Activated T-cell treated with anti-CD3 and anti-CD28 coated beads, Interleukin-2, amount 50 U/mL, for 24 hours (primary cell): ENCODE data around the gene NUP62.
A peak's percentile ranks its signal among the peaks of the same experiment; 100 is the strongest.

Experiments
- DNase-seq: peaks from one replicate; pipeline ENCODE4 v3.0.0-alpha.2; 2020
- H3K27ac Mint-ChIP-seq: 2 replicates; pipeline ENCODE4 v1.8.0; 2020; ENCODE audit warnings: mild to moderate bottlenecking, mixed read lengths
- H3K27me3 Mint-ChIP-seq: 2 replicates; pipeline ENCODE4 v1.8.0; 2020; ENCODE audit warnings: mixed read lengths
- H3K36me3 Mint-ChIP-seq: 2 replicates; pipeline ENCODE4 v1.8.0; 2020; ENCODE audit warnings: low read depth, mixed read lengths
- H3K4me1 Mint-ChIP-seq: 2 replicates; pipeline ENCODE4 v1.8.0; 2020; ENCODE audit warnings: low read depth, mixed read lengths
- H3K4me3 Mint-ChIP-seq: 2 replicates; pipeline ENCODE4 v1.8.0; 2020; ENCODE audit warnings: mild to moderate bottlenecking, moderate library complexity, mixed read lengths
- H3K9me3 Mint-ChIP-seq: 2 replicates; pipeline ENCODE4 v1.8.0; 2020; ENCODE audit warnings: mixed read lengths

NUP62 gene

GRCh38 chr19:49908480-49909420, 20.6 kb downstream of the NUP62 start:
- Mint-ChIP-seq H3K27ac (peak overlapping the region; percentile 44), H3K9me3 (no peaks in the 10 kb centered on the region), H3K4me3 (no peak overlapping the region), H3K4me1 (peaks cover 65% of the 10 kb centered on the region), H3K36me3 (peaks cover 84% of the 10 kb centered on the region), H3K27me3 (no peaks in the 10 kb centered on the region)
- DNase-seq: no peak

GRCh38 chr19:49907745-49908446, 21.4 kb downstream of the NUP62 start:
- DNase-seq: no peak
- Mint-ChIP-seq H3K27ac (peak overlapping the region; percentile 44), H3K36me3 (peaks cover 75% of the 10 kb centered on the region), H3K4me1 (peaks cover 62% of the 10 kb centered on the region), H3K9me3 (no peaks in the 10 kb centered on the region), H3K4me3 (no peak overlapping the region), H3K27me3 (no peaks in the 10 kb centered on the region)

DNA sequence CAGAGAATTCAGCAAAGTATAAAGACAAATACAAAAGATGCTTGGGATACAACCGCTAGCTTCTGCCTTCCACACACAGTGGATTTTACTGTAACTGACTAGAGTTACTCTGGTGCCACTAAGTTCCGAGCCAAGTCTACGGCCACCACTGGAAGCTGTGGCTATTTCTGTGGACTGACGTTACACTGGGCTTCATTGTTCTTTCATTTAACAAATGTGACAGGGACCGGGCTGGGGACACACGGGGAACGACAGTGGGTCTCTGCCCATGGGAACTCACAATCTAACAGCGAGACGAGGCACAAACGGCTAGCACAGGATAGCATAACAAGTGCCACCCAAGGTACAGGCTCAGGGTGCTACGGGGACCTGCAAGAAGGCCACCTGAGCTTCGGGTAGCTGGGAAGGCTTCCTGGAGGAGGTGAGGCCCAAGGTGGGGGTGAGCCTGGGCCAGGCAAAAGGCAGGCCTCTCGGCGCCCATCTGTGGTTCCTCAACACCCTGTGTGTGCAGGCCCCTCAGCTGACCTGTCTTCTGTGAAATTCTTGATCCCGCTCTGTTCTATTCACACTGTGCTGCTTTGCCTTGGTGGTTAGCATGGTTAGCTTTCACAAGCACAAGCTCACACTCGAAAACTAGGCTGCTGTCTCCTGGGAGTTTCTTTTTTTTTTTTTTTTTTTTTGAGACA, 22.3 kb downstream of the NUP62 start:
- DNase-seq: no peak
- peaks cover 67% of the 10 kb centered on the region for H3K36me3 Mint-ChIP-seq
- no peak overlapping the region for H3K4me3 Mint-ChIP-seq
- H3K9me3 Mint-ChIP-seq: no peaks in the 10 kb centered on the region
- H3K27me3 Mint-ChIP-seq: no peaks in the 10 kb centered on the region
- H3K4me1 Mint-ChIP-seq: peaks cover 56% of the 10 kb centered on the region
- peak overlapping the region; percentile 29 for H3K27ac Mint-ChIP-seq

DNA sequence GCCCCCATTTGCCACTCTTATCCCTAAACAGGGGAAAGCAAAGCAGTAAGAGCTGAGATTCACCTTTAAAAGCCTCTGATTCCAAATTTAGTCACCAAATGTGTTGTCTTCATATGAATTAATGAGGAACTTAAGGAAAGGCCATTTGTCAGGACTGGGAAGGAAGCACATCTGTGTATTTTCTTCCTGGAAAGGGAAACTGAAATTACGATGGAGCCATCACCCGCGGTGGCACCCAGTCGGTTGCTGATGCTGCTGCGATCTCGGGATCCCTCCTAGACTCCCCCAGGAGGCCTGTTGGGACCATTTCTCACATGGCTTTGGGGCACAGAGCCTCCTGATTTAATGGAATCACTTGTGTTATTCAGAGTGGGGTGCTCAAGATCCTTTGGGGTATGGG, 25.2 kb downstream of the NUP62 start:
- no peak for DNase-seq
- Mint-ChIP-seq H3K27ac (peak overlapping the region; percentile 47), H3K36me3 (peaks cover 38% of the 10 kb centered on the region), H3K4me3 (no peak overlapping the region), H3K9me3 (no peaks in the 10 kb centered on the region), H3K27me3 (no peaks in the 10 kb centered on the region), H3K4me1 (peaks cover 43% of the 10 kb centered on the region)

DNA sequence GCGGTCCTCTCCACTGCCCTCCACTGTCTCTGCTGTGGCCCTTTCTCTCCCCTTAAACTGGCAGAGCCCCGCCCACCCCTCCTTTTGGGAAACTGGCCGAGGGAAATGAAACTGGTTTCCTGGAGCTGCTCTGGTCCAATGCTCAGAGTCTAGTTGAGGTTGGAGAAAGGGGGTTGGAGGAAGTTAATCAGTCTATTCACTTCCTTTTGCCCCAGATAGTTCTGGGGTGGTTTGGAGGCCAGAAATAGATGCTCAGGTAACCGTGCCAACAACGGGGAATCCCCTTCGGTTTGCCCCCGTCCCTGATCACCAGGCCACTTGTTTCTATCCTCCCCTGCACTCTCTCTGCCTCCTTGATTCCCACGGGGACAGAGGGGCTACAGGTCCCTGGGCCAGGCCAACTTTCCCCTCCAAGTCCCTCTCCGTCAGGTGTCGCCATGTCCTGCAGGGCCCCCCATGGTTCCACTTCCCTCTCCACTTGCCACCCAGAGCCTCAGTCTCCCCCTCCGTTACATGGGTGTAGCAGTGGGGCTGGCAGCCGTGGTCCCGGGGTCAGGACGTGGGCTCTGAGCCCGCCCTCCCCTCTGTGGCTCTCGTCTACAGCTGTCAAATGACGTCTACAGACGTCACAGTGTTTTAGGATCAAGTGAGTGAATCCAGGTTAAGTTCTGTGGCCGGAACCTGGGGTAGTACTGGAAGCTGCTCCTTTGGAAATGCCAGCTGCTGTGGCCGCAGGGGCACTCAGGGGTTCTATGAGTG, 32.3 kb downstream of the NUP62 start, which contains the start of gene IL4I1:
IL4I1 (minus strand) TSS at position 25 of the 759 bp plus-strand sequence. CDS start 727 bp downstream, outside the sequence.
- Mint-ChIP-seq H3K27me3 (no peaks in the 10 kb centered on the region), H3K36me3 (peaks cover 14% of the 10 kb centered on the region), H3K4me3 (peak within 1 kb of the TSS; percentile 80), H3K9me3 (no peaks in the 10 kb centered on the region), H3K4me1 (peaks cover 64% of the 10 kb centered on the region), H3K27ac (peak within 1 kb of the TSS; percentile 97)
- DNase-seq: peak; percentile 75

DNA sequence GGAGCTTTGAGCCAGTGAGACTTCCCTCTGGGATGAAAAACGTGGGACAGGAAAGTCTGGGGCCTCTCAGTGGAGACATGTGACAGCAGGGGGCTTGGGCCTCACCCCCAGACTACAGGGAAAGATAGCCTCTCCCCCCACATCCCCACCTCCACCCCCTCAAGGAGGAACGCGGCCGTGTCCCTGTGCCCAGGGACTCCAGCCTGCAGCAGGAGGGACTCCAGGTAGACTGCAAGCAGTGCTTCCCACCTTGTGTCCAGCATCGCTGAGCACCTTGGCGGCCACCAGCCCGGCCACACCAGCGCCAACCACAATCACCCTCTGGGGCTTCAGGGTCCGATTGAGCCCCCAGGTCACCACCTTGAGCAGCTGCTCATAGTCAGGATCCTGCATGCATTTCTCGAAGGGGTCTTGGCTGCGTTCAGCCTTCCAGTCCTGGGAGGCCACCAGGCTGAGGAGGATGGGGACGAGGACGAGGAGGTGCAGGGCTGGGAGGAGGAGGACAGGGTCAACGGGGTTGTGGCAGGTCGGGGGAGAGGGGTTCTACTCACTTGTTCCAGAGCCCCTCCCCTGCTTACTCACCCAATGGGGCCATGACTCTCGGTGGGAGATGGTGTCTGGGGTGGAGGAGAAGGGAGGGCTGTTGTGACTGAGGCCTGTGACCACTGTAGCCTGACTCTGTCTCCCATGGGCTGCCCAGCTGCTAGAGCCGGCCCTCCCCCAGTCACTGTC, 33.6 kb downstream of the NUP62 start:
- Mint-ChIP-seq H3K9me3 (no peaks in the 10 kb centered on the region), H3K27ac (peak overlapping the region; percentile 97), H3K4me3 (peak overlapping the region; percentile 80), H3K27me3 (no peaks in the 10 kb centered on the region), H3K4me1 (peaks cover 65% of the 10 kb centered on the region), H3K36me3 (peaks cover 19% of the 10 kb centered on the region)
- DNase-seq: no peak

DNA sequence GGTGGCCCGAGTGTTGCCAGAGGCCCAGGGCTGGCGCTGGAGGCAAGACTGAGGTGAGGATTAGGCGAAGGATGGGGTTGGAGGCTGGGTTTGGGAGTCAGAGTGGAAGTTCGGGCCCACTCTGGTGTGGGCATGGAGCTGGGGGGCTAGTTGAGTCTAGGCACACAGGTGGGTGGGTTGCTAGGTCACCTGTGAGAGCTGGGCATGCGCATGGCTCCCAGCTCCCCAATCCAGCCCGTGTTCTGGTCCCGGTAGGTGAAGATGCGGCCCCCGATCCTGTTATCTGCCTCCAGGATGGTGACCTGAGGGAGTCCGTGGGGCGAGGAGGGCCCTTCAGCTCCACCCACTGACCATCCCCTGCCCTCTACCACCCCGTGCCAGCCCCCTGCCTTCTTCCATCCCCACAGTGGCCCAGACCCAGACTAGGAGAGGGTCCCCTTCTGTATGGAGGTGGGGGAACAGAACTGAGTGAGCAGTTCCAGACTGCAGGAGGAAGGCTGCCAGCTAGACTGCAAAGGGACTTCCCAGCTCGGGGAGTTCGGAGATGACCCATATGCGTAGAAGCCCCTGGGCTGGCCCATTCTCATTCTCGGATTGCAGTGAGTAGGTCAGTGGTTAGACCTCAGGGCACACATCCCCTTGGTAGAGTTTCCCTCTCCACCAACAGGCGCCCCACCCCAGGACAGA, 34.3 kb downstream of the NUP62 start:
- H3K27me3 Mint-ChIP-seq: no peaks in the 10 kb centered on the region
- H3K4me1 Mint-ChIP-seq: peaks cover 67% of the 10 kb centered on the region
- peak overlapping the region; percentile 97 for H3K27ac Mint-ChIP-seq
- DNase-seq: peak; percentile 63
- H3K36me3 Mint-ChIP-seq: peaks cover 22% of the 10 kb centered on the region
- H3K9me3 Mint-ChIP-seq: no peaks in the 10 kb centered on the region
- peak overlapping the region; percentile 80 for H3K4me3 Mint-ChIP-seq

DNA sequence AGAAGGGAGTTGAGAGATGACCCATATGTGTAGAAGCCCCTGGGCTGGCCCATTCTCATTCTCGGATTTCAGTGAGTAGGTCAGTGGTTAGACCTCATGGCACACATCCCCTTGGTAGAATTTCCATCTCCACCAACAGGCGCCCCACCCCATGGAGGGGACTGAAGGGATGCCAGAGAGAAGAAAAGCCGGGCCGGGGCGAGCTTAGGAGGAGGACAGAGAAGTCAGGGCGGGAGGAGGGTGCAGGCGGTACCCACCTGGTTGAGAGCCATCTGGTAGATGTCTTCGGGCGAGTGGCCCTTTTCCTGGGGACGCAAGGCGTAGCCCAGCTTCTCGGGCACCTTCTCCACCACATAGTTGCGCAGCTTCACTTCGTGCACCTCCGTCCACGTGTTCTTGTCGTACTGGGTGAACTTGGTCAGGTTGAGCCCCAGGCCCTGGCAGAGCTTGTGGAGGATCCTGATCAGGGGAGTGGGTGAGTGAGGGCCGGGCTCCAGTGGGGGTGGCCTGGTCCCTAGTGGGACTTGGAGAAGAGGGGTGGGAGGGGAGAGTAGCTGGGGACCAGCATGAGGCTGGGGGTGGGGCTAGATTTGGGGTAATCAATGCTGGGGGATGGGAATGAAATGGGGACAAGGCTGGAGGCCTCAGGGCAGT, 35.2 kb downstream of the NUP62 start:
- H3K9me3 Mint-ChIP-seq: no peaks in the 10 kb centered on the region
- H3K27ac Mint-ChIP-seq: peak overlapping the region; percentile 62
- H3K4me1 Mint-ChIP-seq: peaks cover 71% of the 10 kb centered on the region
- DNase-seq: no peak
- peak overlapping the region; percentile 80 for H3K4me3 Mint-ChIP-seq
- H3K27me3 Mint-ChIP-seq: no peaks in the 10 kb centered on the region
- H3K36me3 Mint-ChIP-seq: peaks cover 31% of the 10 kb centered on the region

DNA sequence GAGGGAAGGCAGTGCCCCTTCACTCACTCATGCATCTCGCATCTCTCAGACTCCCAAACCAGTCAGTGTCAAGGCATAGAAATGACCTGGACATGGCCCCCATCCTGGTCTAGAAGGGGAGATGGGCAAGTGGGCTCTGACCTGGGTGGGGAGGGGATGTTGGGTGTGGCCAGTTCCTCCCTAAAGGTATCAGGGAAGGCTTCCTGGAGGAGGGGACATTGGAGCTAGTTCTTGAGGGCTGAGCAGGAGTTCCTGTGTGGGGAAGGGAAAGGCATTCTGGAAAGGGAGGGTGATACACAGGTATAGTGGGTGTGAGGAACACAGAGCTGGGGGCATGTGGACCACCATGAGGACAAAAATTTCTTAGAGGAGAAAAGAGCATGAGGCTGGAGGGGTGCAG, 36.6 kb downstream of the NUP62 start:
- H3K36me3 Mint-ChIP-seq: peaks cover 37% of the 10 kb centered on the region
- H3K4me3 Mint-ChIP-seq: peak overlapping the region; percentile 42
- no peak for DNase-seq
- H3K27me3 Mint-ChIP-seq: no peaks in the 10 kb centered on the region
- H3K4me1 Mint-ChIP-seq: peaks cover 61% of the 10 kb centered on the region
- H3K27ac Mint-ChIP-seq: peak overlapping the region; percentile 49
- no peaks in the 10 kb centered on the region for H3K9me3 Mint-ChIP-seq

- Mint-ChIP-seq H3K9me3 (no peaks in the 10 kb centered on the region), H3K27me3 (no peaks in the 10 kb centered on the region), H3K27ac (no peak overlapping the region), H3K4me3 (no peak overlapping the region), H3K4me1 (peaks cover 47% of the 10 kb centered on the region), H3K36me3 (peaks cover 41% of the 10 kb centered on the region)
- no peak for DNase-seq
Observed at GRCh38 chr19:49891393-49891792, 37.9 kb downstream of the NUP62 start.

GRCh38 chr19:49890349-49891311, 38.7 kb downstream of the NUP62 start:
- peaks cover 45% of the 10 kb centered on the region for H3K36me3 Mint-ChIP-seq

More at GRCh38 chr19:49890349-49891311, 38.7 kb downstream of the NUP62 start:
- Mint-ChIP-seq H3K4me1 (peaks cover 40% of the 10 kb centered on the region), H3K9me3 (no peaks in the 10 kb centered on the region), H3K27me3 (no peaks in the 10 kb centered on the region), H3K27ac (peak overlapping the region; percentile 73), H3K4me3 (peak overlapping the region; percentile 63)
- DNase-seq: peak; percentile 81
